K562 (cell line): ENCODE results near the gene SYNCRIP. TPM values are rescaled to one million over a fixed set of nuclear protein-coding genes. Genes with fewer than 3 reads are reported as not detected.

ENCODE experiments used
- ATAC-seq: fragments of 200-7000 bp; cut with Tn5 transposase; 3 replicates; pipeline ENCODE4 v1.9.1; 2020; ENCODE audit warnings: moderate library complexity
- BruUV-seq: library from RNA; stranded (reverse); fragments of 400-500 nt; replicated peaks from 2 replicates; lab custom pipeline; 2021; lab: Mats Ljungman, UMichigan
- CTCF ChIA-PET: fragments of 300-600 bp; formaldehyde crosslinking; extraction: SDS; loops from one replicate; lab custom pipeline; 2021; ENCODE audit warnings: low intra/inter-chr PET ratio; lab: Yijun Ruan, JAX
- POLR2A ChIA-PET: fragments of 300-600, 350-650 bp; sonication (Branson Sonifier 250); formaldehyde crosslinking; extraction: SDS; loops from one replicate; lab custom pipeline; 2021; ENCODE audit warnings: antibody characterized with exemption, inconsistent platforms; lab: Yijun Ruan, JAX
- DNase-seq, 4 experiments: peaks; one replicate each; pipeline versions ENCODE4 v3.0.0 to v3.0.0-alpha.2; 2011 to 2018; ENCODE audit warnings: low spot score in 3 of 4, mixed read lengths in 3 of 4; ENCODE audit errors: extremely low read depth in 1 of 4
- FAIRE-seq: peaks from 2 replicates; lab custom pipeline; 2011; peaks lifted over from hg19 to GRCh38; lab: Jason Lieb, UNC
- H2AFZ ChIP-seq: 2 replicates; pipeline ENCODE4 v1.6.0; 2011; ENCODE audit warnings: low read depth, low read length, control low read depth, inconsistent platforms
- H3K27ac ChIP-seq: fragments of 200-600 bp; 3 replicates; pipeline ENCODE4 v1.8.0; 2011; ENCODE audit warnings: low read depth, mild to moderate bottlenecking, control low read depth, inconsistent platforms, low read length, moderate library complexity, mixed read lengths; ENCODE audit errors: extremely low read depth
- H3K27me3 ChIP-seq, 2 experiments: fragments of 300-600 bp in 1 of 2; 2 replicates in 1 of 2; 3 replicates in 1 of 2; pipeline versions ENCODE4 v1.6.0 to v1.8.0; 2011; ENCODE audit warnings: inconsistent platforms in 2 of 2, low read length in 2 of 2, mild to moderate bottlenecking in 1 of 2, mixed read lengths in 1 of 2, moderate library complexity in 1 of 2; ENCODE audit not compliant: control insufficient read depth in 2 of 2, insufficient read depth in 2 of 2
- H3K36me3 ChIP-seq: fragments of 300-600 bp; 3 replicates; pipeline ENCODE4 v1.8.0; 2011; ENCODE audit warnings: mild to moderate bottlenecking, low read length, inconsistent platforms; ENCODE audit not compliant: control insufficient read depth, insufficient read depth
- H3K4me1 ChIP-seq, 2 experiments: fragments of 200-600 bp in 1 of 2; replicated peaks in 1 of 2; 2 replicates in 1 of 2; 3 replicates in 1 of 2; pipeline versions ENCODE4 v1.5.1 to v1.8.0; 2011; ENCODE audit warnings: inconsistent platforms in 2 of 2, low read length in 2 of 2, mild to moderate bottlenecking in 1 of 2, mixed read lengths in 1 of 2, moderate library complexity in 1 of 2; ENCODE audit not compliant: control insufficient read depth in 2 of 2, insufficient read depth in 2 of 2
- H3K4me2 ChIP-seq: 2 replicates; pipeline ENCODE4 v1.6.1; 2011; ENCODE audit warnings: low read length, control low read depth, inconsistent platforms, mixed read lengths; ENCODE audit not compliant: insufficient read depth
- H3K4me3 ChIP-seq: fragments of 200-600 bp; sonication (generic), shearing (Covaris generic); 2 replicates; pipeline ENCODE4 v1.5.1; 2016; ENCODE audit warnings: control low read depth, inconsistent platforms
- H3K79me2 ChIP-seq: fragments of 200-600 bp; 3 replicates; pipeline ENCODE4 v1.8.0; 2011; ENCODE audit warnings: low read length, inconsistent platforms; ENCODE audit not compliant: control insufficient read depth, insufficient read depth
- H3K9ac ChIP-seq, 2 experiments: 2 replicates each; pipeline versions ENCODE4 v1.6.0 to v1.6.1; 2011; ENCODE audit warnings: low read depth in 2 of 2, low read length in 2 of 2, control low read depth in 1 of 2, inconsistent platforms in 1 of 2, mild to moderate bottlenecking in 1 of 2, mixed read lengths in 1 of 2; ENCODE audit not compliant: insufficient read depth in 1 of 2
- H3K9me1 ChIP-seq: one replicate; pipeline ENCODE4 v1.6.0; 2011; ENCODE audit warnings: inconsistent platforms, mild to moderate bottlenecking, low read length, moderate library complexity; ENCODE audit not compliant: control insufficient read depth, insufficient read depth
- H3K9me3 ChIP-seq: replicated peaks from 2 replicates; pipeline ENCODE4 v1.5.1; 2011; ENCODE audit warnings: low read depth, low read length, inconsistent platforms; ENCODE audit not compliant: control insufficient read depth, insufficient read depth
- H4K20me1 ChIP-seq: replicated peaks from 2 replicates; pipeline ENCODE4 v1.6.1; 2011; ENCODE audit warnings: low read length, inconsistent platforms, mixed read lengths; ENCODE audit not compliant: control insufficient read depth, insufficient read depth
- ELK3 ChIP-seq: fragments of 450-650 bp; formaldehyde crosslinking; IDR thresholded peaks from 2 replicates; pipeline ENCODE4 v1.4.0; 2020; ENCODE audit warnings: mild to moderate bottlenecking
- HDAC1 ChIP-seq, 2 experiments: fragments of 450-650 bp; IDR thresholded peaks; 2 replicates each; pipeline ENCODE4 v1.6.1; 2016 to 2017; ENCODE audit warnings: inconsistent platforms in 1 of 2, mild to moderate bottlenecking in 1 of 2, moderate library complexity in 1 of 2
- MEIS2 ChIP-seq: fragments of 450-650 bp; IDR thresholded peaks from 2 replicates; pipeline ENCODE4 v1.6.1; 2014; ENCODE audit warnings: mild to moderate bottlenecking; ENCODE audit not compliant: partially characterized antibody
- NFE2L1 ChIP-seq: fragments of 450-650 bp; IDR thresholded peaks from 2 replicates; pipeline ENCODE4 v1.6.1; 2016; ENCODE audit warnings: missing genetic modification characterization, low read depth, mild to moderate bottlenecking, missing compliant biosample characterization, moderate library complexity, borderline replicate concordance
- NFIC ChIP-seq: fragments of 450-650 bp; IDR thresholded peaks from 2 replicates; pipeline ENCODE4 v1.6.1; 2017; ENCODE audit warnings: mild to moderate bottlenecking, inconsistent platforms
- TRIM24 ChIP-seq, 2 experiments: fragments of 450-650 bp; IDR thresholded peaks; 2 replicates each; pipeline ENCODE4 v1.6.1; 2016
- WGBS: fragments of 100-300 bp; shearing (Covaris generic); methylation state at CpG from one replicate; pipeline ENCODE4 v1.1.6; 2016; ENCODE audit warnings: low coverage, mixed read lengths; ENCODE audit not compliant: insufficient coverage; ENCODE audit errors: missing lambda C conversion rate; 5-methylcytosine and 5-hydroxymethylcytosine counted together
- in situ Hi-C: fragments of 300-500 bp; cut with MboI; formaldehyde crosslinking; loops from 4 replicates; pipeline ENCODE4 v1.15.0; 2018; ENCODE audit warnings: inconsistent platforms, mixed read lengths
- intact Hi-C: fragments of 100-400 bp; cut with micrococcal nuclease; formaldehyde crosslinking; loops from 2 replicates; pipeline ENCODE4 v1.14.2; 2022
- polyA plus RNA-seq, 8 experiments: library from polyadenylated mRNA; depleted of rRNA in 4 of 8; stranded (reverse) in 5 of 8; unstranded in 3 of 8; fragments of >200 nt; fragmentation: Nextera tagmentation in 2 of 8; fragmentation: Illumina TruSeq in 1 of 8; extraction: Ambion mirVana in 2 of 8; extraction: Trizol in 1 of 8; gene quantifications; 2 replicates each; pipeline versions ENCODE4 v1.2.1 to v1.2.3, GENCODE V29; 2011 to 2014; ENCODE audit warnings: inconsistent platforms in 1 of 8, missing spikeins in 1 of 8
- total RNA-seq, 7 experiments: library from RNA; depleted of rRNA in 6 of 7; stranded (reverse); fragments of >200 nt in 6 of 7; fragmentation: Illumina TruSeq in 2 of 7; extraction: Trizol in 2 of 7; gene quantifications; 2 replicates each; pipeline versions ENCODE4 v1.2.1 to v1.2.3, GENCODE V29; 2011 to 2021; ENCODE audit warnings: low replicate concordance in 1 of 7

SYNCRIP gene
- total and polyA plus RNA-seq, 9 of the 15 experiments (the other 6 are each of a cell fraction or from before 2014, with no cell fraction given): 46.5 to 295 (median 140) TPM

- ATAC-seq: no peak
- H2AFZ ChIP-seq: no peak overlapping the region
- no peak for FAIRE-seq
- POLR2A ChIA-PET: interaction anchor here (1.0 to 2.1 kb wide), 3 partner anchors 8 to 31 kb away, joined by 3 to 20 read pairs (median 7); no protein-coding TSS in a partner anchor
- H3K4me2 ChIP-seq: no peak overlapping the region
- intact Hi-C loops: no loop called here
- H3K4me1 ChIP-seq: peaks cover 0 to 11% of the 10 kb centered on the region in 2 experiments; a peak in 2 of 5 replicates
- no peak overlapping the region for H3K27ac ChIP-seq
- peaks cover 12% of the 10 kb centered on the region for H4K20me1 ChIP-seq
- H3K4me3 ChIP-seq: no peak overlapping the region
- WGBS: 54% methylated on average over 3 of the region's 3 CpGs
- H3K27me3 ChIP-seq: no peaks in the 10 kb centered on the region
- no peaks in the 10 kb centered on the region; the same call in 1 of the 2 replicates for H3K9me3 ChIP-seq
- no peak overlapping the region for H3K9ac ChIP-seq
- TF ChIP-seq MEIS2: peak; percentile 10
- no peak for TF ChIP-seq ELK3 (CRISPR knock-in tag)
- TF ChIP-seq TRIM24 (IDR thresholded peaks at IDR 0.05): no peak
- 0 out of 4 replicates have a peak, but pooled peaks of 1 of the 2 experiments have one; percentile 24 for TF ChIP-seq HDAC1 (IDR thresholded peaks at IDR 0.05)
- TF ChIP-seq NFIC: peak; percentile 84
- no peak for TF ChIP-seq NFE2L1 (tag)
- TF ChIP-seq, all 486 proteins: peak for 3
- BruUV-seq: no TSS peak
- Histone ChIP-seq H3K79me2 (peaks cover 18% of the 10 kb centered on the region), H3K36me3 (peaks cover 20% of the 10 kb centered on the region), H3K9me1 (no peaks in the 10 kb centered on the region)
- CTCF ChIA-PET: no interaction called here
- in situ Hi-C loops: no loop called here
- DNase-seq: peak in 1 of 4 experiments; percentile 41
Observed at GRCh38 chr6:85670573-85670972, 27.9 kb upstream of the SYNCRIP start.
